CD14-positive monocyte (primary cell): ENCODE results near the gene CAPN11. TPM values are rescaled to one million over a fixed set of nuclear protein-coding genes. Genes with fewer than 3 reads are reported as not detected.
"Not testable (repeated sequence)": the region's sequence is repeated elsewhere in the genome, so short reads cannot be mapped to it uniquely, and the experiment has no call there.

Experiments
- DNase-seq, 3 donors: peaks; one replicate each; pipeline ENCODE4 v3.0.0-alpha.2; 2011 to 2022
- H2AFZ ChIP-seq: 2 replicates; pipeline ENCODE4 v1.6.0; 2012; ENCODE audit warnings: mild to moderate bottlenecking, low read depth, low read length, inconsistent platforms; ENCODE audit not compliant: insufficient read depth, poor library complexity, severe bottlenecking
- H3K27ac ChIP-seq, 2 donors: 1 replicate in 1 of 2; 2 replicates in 1 of 2; pipeline ENCODE4 v1.5.1; 2012 to 2013; ENCODE audit warnings: low read length in 2 of 2, control low read depth in 1 of 2, inconsistent platforms in 1 of 2, low read depth in 1 of 2, mild to moderate bottlenecking in 1 of 2
- H3K27me3 ChIP-seq, 2 donors: one replicate each; pipeline versions ENCODE4 v1.6.0 to v1.6.1; 2011 to 2013; ENCODE audit warnings: low read length in 2 of 2; ENCODE audit not compliant: control insufficient read depth in 2 of 2, insufficient read depth in 2 of 2
- H3K36me3 ChIP-seq, 2 donors: replicated peaks in 1 of 2; 1 replicate in 1 of 2; 2 replicates in 1 of 2; pipeline versions ENCODE4 v1.5.1 to v1.6.1; 2012 to 2013; ENCODE audit warnings: low read length in 2 of 2, control low read depth in 1 of 2, inconsistent platforms in 1 of 2, mild to moderate bottlenecking in 1 of 2; ENCODE audit not compliant: insufficient read depth in 2 of 2, control insufficient read depth in 1 of 2
- H3K4me1 ChIP-seq, 2 donors: 1 replicate in 1 of 2; 2 replicates in 1 of 2; pipeline versions ENCODE4 v1.5.1 to v1.6.1; 2012 to 2013; ENCODE audit warnings: low read length in 2 of 2, control low read depth in 1 of 2, inconsistent platforms in 1 of 2, mild to moderate bottlenecking in 1 of 2, moderate library complexity in 1 of 2; ENCODE audit not compliant: insufficient read depth in 2 of 2, control insufficient read depth in 1 of 2
- H3K4me2 ChIP-seq: replicated peaks from 2 replicates; pipeline ENCODE3; 2012; ENCODE audit warnings: low read length, moderate library complexity, mild to moderate bottlenecking; ENCODE audit not compliant: poor library complexity, severe bottlenecking; ENCODE audit errors: extremely low read depth
- H3K4me3 ChIP-seq, 3 experiments: fragments of 200-600 bp in 1 of 3; sonication (generic) in 1 of 3; replicated peaks in 1 of 3; 1 replicate in 2 of 3; 2 replicates in 1 of 3; pipeline ENCODE4 v1.5.1; 2011 to 2013; ENCODE audit warnings: low read length in 3 of 3, mild to moderate bottlenecking in 3 of 3, control low read depth in 2 of 3, low read depth in 2 of 3, inconsistent platforms in 1 of 3, moderate library complexity in 1 of 3
- H3K79me2 ChIP-seq: 2 replicates; pipeline ENCODE4 v1.6.0; 2012; ENCODE audit warnings: mild to moderate bottlenecking, control low read depth, inconsistent platforms, low read length, moderate library complexity; ENCODE audit not compliant: insufficient read depth
- H3K9ac ChIP-seq: 2 replicates; pipeline ENCODE4 v1.6.0; 2017; ENCODE audit warnings: low read length, mild to moderate bottlenecking; ENCODE audit not compliant: insufficient read depth, poor library complexity, severe bottlenecking
- H3K9me3 ChIP-seq, 2 donors: replicated peaks in 1 of 2; 1 replicate in 1 of 2; 2 replicates in 1 of 2; pipeline versions ENCODE4 v1.5.1 to v1.6.1; 2012 to 2013; ENCODE audit warnings: low read length in 2 of 2, control low read depth in 1 of 2; ENCODE audit not compliant: control insufficient read depth in 1 of 2, insufficient read depth in 1 of 2
- H4K20me1 ChIP-seq: 2 replicates; pipeline ENCODE4 v1.6.0; 2012; ENCODE audit warnings: mild to moderate bottlenecking, low read length, control low read depth, moderate library complexity; ENCODE audit not compliant: insufficient read depth
- H3K27ac Mint-ChIP-seq, 7 donors: one replicate each; pipeline ENCODE4 v1.8.0; 2020; ENCODE audit warnings: mild to moderate bottlenecking in 7 of 7, mixed read lengths in 7 of 7, moderate library complexity in 6 of 7, inconsistent platforms in 2 of 7
- H3K27me3 Mint-ChIP-seq, 3 donors: one replicate each; pipeline ENCODE4 v1.8.0; 2021 to 2022; ENCODE audit warnings: low read depth in 3 of 3, mild to moderate bottlenecking in 3 of 3, mixed read lengths in 3 of 3, moderate library complexity in 3 of 3, inconsistent platforms in 1 of 3
- H3K36me3 Mint-ChIP-seq, 2 donors: one replicate each; pipeline ENCODE4 v1.8.0; 2020; ENCODE audit warnings: mixed read lengths in 2 of 2, inconsistent platforms in 1 of 2, mild to moderate bottlenecking in 1 of 2
- H3K4me1 Mint-ChIP-seq: one replicate; pipeline ENCODE4 v1.8.0; 2020; ENCODE audit warnings: mild to moderate bottlenecking, mixed read lengths
- H3K4me3 Mint-ChIP-seq, 2 donors: one replicate each; pipeline ENCODE4 v1.8.0; 2020; ENCODE audit warnings: mild to moderate bottlenecking in 2 of 2, mixed read lengths in 2 of 2, moderate library complexity in 1 of 2
- H3K9me3 Mint-ChIP-seq, 7 donors: one replicate each; pipeline ENCODE4 v1.8.0; 2020 to 2022; ENCODE audit warnings: mixed read lengths in 7 of 7, mild to moderate bottlenecking in 6 of 7, moderate library complexity in 6 of 7, inconsistent platforms in 2 of 7
- CTCF ChIP-seq: fragments of 200-600 bp; IDR thresholded peaks from one replicate; pipeline ENCODE4 v1.8.0; 2022; ENCODE audit warnings: antibody characterized with exemption, mild to moderate bottlenecking
- WGBS: methylation state at CpG from one replicate; pipeline ENCODE4 v1.1.5; 2013; ENCODE audit warnings: missing lambda C conversion rate; ENCODE audit not compliant: insufficient coverage; 5-methylcytosine and 5-hydroxymethylcytosine counted together
- intact Hi-C, 2 donors: fragments of 100-400 bp; cut with micrococcal nuclease; formaldehyde crosslinking; loops; one replicate each; pipeline versions ENCODE4 v1.15.0 to v1.15.1; 2023
- polyA plus RNA-seq, 3 donors: library from polyadenylated mRNA; depleted of rRNA in 1 of 3; unstranded in 2 of 3; stranded (reverse) in 1 of 3; fragments of 300-500 nt in 2 of 3; fragments of >200 nt in 1 of 3; fragmentation: Illumina TruSeq in 2 of 3; gene quantifications; 1 replicate in 2 of 3; 2 replicates in 1 of 3; pipeline ENCODE4 v1.2.3, GENCODE V29; 2012 to 2021

Gene CAPN11
- polyA plus RNA-seq, 3 donors: 0.11 TPM; not detected in 2

GRCh38 chr6:44182911-44183390, 24.3 kb downstream of the CAPN11 start:
- Histone ChIP-seq H3K36me3 (no peaks in the 10 kb centered on the region), H3K9me3 (no peaks in the 10 kb centered on the region), H4K20me1 (no peaks in the 10 kb centered on the region), H3K27me3 (no peaks in the 10 kb centered on the region), H3K4me3 (no peak overlapping the region), H2AFZ (no peak overlapping the region), H3K4me1 (no peaks in the 10 kb centered on the region), H3K4me2 (no peak overlapping the region), H3K27ac (no peak overlapping the region), H3K79me2 (no peaks in the 10 kb centered on the region), H3K9ac (no peak overlapping the region)
- intact Hi-C loops: no loop called here
- DNase-seq: no peak
- no peak overlapping the region for H3K27ac Mint-ChIP-seq
- 75% methylated on average over 2 of the region's 4 CpGs for WGBS
- peaks cover 3% of the 10 kb centered on the region for H3K4me1 Mint-ChIP-seq
- no peak overlapping the region for H3K4me3 Mint-ChIP-seq
- H3K9me3 Mint-ChIP-seq: no peaks in the 10 kb centered on the region
- peaks cover 2 to 7% (median 5%) of the 10 kb centered on the region in 3 donors for H3K27me3 Mint-ChIP-seq
- no peak for TF ChIP-seq CTCF
- no peaks in the 10 kb centered on the region for H3K36me3 Mint-ChIP-seq

- Histone ChIP-seq H3K4me3 (no peak overlapping the region), H3K79me2 (no peaks in the 10 kb centered on the region), H3K4me2 (no peak overlapping the region), H3K9me3 (no peaks in the 10 kb centered on the region), H2AFZ (no peak overlapping the region), H3K27me3 (no peaks in the 10 kb centered on the region), H4K20me1 (no peaks in the 10 kb centered on the region), H3K36me3 (no peaks in the 10 kb centered on the region), H3K9ac (no peak overlapping the region), H3K27ac (no peak overlapping the region), H3K4me1 (no peaks in the 10 kb centered on the region)
- no peaks in the 10 kb centered on the region for H3K9me3 Mint-ChIP-seq
- DNase-seq: no peak
- no peak for TF ChIP-seq CTCF
- H3K4me1 Mint-ChIP-seq: peaks cover 3% of the 10 kb centered on the region
- no peak overlapping the region for H3K27ac Mint-ChIP-seq
- WGBS: 92% methylated on average over 4 of the region's 9 CpGs
- H3K4me3 Mint-ChIP-seq: no peak overlapping the region
- no peaks in the 10 kb centered on the region for H3K36me3 Mint-ChIP-seq
- intact Hi-C loops: no loop called here
- peaks cover 2 to 7% (median 5%) of the 10 kb centered on the region in 3 donors for H3K27me3 Mint-ChIP-seq
Observed at GRCh38 chr6:44183783-44184182, 25.2 kb downstream of the CAPN11 start.

GRCh38 chr6:44185356-44185755, 26.7 kb downstream of the CAPN11 start:
- H3K4me1 Mint-ChIP-seq, H3K9me3 ChIP-seq, H4K20me1 ChIP-seq, intact Hi-C loops, H3K27me3 ChIP-seq, H2AFZ ChIP-seq, H3K4me2 ChIP-seq, H3K27ac ChIP-seq, H3K36me3 ChIP-seq, H3K4me1 ChIP-seq, H3K79me2 ChIP-seq, H3K27me3 Mint-ChIP-seq, H3K9me3 Mint-ChIP-seq, H3K36me3 Mint-ChIP-seq, H3K4me3 Mint-ChIP-seq, H3K9ac ChIP-seq, DNase-seq, H3K4me3 ChIP-seq, H3K27ac Mint-ChIP-seq: not testable (repeated sequence)
- 100% methylated on average over 2 of the region's 7 CpGs for WGBS
